Astrocyte of the hippocampus (primary cell): ENCODE measurements around the gene XCL2.
"Not testable (repeated sequence)": the region's sequence is repeated elsewhere in the genome, so short reads cannot be mapped to it uniquely, and the experiment has no call there.

Experiments used
- DNase-seq: peaks from one replicate; pipeline ENCODE4 v3.0.0; 2011; ENCODE audit warnings: low read depth, low spot score

The XCL2 gene, protein sequence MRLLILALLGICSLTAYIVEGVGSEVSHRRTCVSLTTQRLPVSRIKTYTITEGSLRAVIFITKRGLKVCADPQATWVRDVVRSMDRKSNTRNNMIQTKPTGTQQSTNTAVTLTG

DNA sequence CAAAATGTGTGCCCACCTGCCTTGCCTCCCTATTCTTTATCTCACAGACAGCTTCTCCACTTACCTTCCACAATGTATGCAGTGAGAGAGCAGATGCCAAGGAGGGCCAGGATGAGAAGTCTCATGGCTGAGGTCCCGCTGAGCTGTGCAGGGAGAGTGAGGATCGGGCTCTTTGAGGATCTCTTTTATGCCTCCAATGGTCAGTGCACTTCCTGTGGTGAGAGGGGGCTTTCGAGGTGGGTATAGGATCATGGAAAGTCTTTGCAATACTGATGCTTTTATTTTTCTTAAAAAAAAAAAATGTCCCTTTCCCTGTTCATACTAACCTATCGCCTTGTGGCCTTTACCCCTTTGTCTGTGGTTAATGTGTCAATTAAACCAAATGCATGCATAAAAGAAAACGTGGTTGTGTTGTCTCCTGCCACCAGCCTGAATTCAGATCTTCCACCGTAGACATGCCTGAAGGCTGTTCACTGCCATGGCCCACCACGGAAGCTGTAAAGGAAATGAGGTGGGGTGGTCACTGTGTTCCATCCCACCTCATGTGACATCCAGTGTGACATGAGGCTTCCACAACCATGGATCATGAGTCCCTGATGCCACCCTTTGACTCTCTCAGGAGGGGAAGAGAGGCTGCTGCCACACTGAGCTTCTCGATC is at the start of gene XCL2:
TSS of gene XCL2 (minus strand) at position 158 of the 659 bp plus-strand sequence. CDS start at position 125, 33 bp downstream.
- not testable (repeated sequence) for DNase-seq

DNA sequence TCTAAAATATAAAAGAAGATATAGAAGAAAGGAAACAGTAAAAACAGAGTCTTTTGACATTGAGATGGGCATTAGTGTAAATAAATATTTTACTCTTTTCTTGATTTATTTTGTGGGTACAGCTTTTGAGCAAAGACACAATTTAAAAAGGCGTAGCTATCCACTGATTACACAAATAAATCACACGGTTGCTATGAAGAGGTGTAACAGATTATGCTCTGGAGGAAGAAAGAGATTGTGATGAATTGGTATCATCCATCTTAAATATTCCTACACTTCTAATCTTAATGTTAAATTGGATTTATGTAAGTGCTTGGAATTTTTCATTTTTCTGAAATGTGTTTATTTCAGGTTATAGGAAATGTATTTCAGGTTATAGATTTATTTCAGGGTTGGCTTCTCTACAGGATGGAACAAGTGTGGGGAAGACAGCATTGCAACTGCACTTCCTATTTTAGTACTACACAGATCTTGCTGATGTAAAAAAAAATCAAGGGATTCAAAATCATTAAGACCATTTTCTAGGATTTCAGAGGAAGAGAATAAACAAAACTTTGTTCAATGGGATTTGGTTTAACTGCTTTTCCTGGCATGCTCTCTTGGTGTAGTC is 47.9 kb upstream of the XCL2 start:
- no peak for DNase-seq

DNA sequence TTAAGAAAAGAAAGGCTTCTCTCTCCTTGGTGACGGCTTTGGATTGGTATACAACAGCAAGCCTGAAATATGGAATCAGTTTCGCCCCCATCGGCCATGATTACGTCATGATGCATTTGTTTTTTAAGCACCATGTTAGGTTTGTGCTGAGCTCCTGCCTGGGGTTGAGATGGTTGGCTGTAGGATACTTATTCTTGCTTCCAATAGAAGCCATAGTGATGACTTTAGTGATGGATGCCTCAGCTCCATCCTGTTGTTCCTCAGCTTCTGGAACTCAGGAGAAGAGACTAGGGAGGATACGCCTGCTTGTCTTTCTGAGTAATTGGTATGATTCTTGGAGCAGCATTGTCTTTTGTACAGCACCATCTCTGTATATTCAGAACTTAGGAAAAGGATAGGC is 47.3 kb upstream of the XCL2 start:
- no peak for DNase-seq

DNA sequence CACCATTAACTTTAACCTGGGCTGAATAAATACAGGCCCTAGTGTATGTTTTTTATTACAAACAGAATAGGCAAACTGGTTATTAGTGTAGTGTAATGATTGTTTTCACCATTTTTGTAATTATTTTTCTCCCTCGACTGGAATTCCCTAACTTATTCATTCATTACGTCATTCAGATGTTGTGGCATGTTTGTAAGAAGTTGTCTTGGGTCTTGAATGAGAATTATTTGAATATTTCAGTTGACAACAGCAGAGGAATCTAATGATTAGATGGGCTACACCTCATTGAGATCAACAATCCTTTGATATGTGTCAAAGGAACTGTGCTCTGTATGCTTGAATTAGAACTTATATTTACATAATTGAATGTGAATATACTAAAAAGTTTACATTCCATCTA is 45.4 kb upstream of the XCL2 start:
- DNase-seq, result no peak

DNA sequence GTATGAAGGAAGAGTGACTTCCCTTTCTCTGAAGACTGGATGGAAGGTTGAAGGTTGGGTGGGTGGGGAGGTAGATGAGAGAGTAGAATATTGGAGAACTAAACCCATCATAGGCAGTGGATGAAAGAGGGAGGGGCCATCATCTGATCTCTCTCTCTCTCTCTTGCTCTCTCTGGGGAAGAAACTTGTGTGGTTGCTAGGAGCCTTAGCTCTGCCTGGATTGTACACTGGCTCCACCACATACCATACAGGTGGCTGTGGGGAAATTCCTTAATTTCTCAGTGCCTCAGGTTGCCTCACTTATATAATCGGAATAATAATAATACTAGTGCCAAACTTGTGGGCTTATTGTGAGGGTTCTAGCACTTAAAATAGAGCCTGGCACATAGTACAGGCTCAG is 42.1 kb upstream of the XCL2 start:
- DNase-seq, result no peak

DNA sequence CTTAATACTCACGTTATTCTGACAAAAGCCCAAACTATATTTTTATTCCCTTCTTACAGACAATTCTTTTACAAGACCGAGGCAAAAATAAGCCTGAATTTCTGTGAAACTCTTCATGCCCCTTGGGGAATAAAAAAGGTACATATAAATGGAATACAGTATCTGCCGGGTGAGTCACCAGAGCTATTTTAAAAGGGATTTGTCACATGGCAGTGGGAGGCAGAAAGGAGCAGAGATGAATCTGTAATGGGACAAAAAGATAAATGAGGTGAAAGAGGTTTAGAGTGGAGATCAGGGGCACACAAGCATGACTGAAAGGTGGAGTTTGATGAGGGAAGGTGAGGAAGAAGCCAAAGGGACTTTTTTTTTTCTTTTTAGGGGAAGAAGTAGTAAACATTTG is 41.4 kb upstream of the XCL2 start:
- DNase-seq, result peak; percentile 62

DNA sequence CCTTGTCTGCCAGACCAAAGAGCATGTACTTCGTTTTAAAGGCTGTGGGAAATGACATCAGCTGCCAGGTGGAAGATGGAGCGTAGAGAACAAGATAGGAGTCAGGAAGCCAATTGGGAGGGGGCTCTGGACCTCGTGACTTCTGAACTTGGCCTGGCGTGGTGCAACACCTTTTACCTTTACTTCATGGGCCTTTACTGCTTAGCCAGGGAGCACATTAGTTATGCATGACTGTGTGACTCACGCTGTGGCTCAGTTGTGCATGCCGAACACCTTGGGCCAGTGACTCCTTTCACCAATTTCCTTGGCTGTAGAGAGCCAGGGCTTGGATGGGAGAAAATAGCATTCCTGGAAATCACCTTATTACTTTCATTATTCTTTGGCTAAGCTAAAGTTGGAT is 39.8 kb upstream of the XCL2 start:
- peak; percentile 69 for DNase-seq

DNA sequence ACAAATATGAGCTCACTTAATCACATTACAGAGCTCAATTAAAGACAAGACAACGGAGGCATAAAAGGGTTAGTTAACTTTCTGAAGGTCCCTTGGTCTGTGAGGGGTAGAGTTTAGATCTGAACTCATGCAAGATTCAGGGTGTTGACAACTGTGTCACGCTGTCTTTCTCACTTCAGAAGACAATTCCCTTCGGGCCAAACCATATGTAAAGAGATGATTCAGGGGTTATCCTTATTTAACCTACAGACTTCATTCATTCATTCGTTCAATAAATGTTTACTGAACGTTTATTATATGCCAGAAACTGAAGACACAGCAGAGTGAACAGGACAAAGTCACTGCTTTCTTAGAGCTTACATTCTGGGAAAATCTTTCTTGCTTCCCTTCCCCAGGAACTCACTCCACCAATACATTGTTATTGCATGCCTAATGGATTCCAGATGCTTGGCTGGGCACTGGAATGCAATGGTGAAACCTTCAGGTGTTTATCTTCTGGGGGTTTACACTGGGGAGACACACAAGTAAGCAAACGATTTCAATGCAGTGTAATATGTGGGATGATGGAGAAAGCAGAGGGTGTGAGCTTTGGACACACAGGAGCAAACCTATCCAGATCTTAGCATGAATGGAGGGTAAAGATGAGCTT is 39.0 kb upstream of the XCL2 start:
- DNase-seq, result peak; percentile 43

DNA sequence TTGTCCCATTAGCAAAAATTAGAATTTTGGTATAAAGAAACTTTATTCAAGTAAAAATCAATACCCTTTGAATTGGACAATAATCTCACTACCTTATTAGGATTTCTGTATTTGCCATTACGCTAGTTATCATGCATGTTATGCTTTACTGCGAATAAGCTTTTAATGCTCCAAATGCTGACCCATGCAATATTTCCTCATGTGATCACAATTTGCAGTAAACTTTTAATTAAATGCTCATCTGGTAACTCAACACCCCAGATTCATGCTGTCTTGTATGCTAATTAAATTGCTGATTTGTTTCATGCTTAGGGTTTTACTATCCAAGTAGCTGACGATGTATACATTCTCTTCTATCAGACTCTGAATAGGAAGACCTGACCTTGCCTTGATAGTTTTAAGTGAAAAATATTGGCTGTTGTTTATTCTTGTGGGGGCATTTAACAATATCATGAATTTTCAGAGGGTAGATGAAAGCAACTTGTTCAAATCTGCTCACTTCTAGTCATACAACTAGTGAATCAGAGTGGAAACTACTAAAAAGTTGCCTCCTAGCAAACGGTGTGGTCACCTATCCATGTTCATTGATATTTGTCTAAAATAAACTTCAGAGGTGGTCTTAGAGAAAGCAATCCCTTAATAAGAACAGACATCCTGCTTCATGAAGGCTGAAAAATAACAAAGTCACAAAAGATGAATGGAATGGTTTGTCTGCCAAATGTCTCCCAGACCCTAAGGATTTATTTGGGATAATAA is 38.2 kb upstream of the XCL2 start:
- no peak for DNase-seq

DNA sequence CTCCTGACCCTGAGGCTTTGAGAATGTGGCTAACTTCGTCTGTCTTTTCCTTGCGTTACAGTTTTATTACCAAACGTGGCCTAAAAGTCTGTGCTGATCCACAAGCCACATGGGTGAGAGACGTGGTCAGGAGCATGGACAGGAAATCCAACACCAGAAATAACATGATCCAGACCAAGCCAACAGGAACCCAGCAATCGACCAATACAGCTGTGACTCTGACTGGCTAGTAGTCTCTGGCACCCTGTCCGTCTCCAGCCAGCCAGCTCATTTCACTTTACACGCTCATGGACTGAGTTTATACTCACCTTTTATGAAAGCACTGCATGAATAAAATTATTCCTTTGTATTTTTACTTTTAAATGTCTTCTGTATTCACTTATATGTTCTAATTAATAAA is 37.2 kb upstream of the XCL2 start:
- DNase-seq, result not testable (repeated sequence)

DNA sequence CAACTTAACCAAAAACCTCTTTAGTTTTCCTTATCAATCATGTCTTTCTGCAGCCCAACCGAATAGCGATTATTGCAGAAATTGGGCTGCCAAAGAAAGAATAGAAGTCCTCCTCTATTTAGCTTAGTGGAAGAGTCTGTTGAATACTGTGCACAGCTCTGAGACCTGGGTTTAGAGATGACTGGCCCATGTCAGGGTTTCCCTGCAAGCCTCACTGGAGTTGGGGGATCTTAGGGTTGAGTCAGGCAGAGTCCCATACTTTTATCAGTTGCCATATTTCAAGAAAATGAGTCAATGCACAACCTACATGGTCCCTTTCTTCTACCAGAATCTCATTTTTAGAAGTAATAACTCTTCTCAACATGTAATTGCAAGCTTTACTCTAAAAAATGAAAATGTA is 36.5 kb upstream of the XCL2 start:
- DNase-seq, result not testable (repeated sequence)

DNA sequence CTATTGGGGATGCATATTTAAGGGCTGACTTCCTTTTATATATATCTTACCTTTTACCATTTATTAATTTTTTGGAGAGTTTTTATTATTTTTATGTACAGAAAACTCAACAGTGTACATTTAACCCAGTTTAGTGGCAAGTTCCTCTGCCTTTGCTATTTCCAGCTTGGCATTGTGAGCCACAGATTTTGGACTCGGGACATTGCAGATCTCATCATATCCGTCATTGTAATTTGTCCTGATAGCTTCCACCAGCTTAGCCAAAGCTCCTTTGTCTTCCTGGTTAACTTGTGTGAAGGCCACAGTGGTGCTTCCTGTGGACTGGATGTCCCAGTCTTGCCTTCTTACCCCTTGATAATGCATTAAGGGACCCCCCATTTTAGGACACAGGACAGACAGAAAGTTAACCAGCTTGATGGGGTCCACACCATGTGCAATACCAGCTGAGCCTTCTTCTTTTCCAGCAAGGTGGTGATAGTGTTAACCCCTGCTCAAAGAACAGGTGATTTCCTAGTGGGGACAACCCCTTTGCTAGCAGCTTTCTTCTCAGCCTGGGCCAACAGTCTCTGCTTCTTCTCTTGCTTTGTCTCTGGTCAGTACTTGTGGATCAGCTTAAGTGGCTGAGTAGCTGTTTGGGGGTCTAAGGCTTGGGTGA is 34.9 kb upstream of the XCL2 start:
- not testable (repeated sequence) for DNase-seq

DNA sequence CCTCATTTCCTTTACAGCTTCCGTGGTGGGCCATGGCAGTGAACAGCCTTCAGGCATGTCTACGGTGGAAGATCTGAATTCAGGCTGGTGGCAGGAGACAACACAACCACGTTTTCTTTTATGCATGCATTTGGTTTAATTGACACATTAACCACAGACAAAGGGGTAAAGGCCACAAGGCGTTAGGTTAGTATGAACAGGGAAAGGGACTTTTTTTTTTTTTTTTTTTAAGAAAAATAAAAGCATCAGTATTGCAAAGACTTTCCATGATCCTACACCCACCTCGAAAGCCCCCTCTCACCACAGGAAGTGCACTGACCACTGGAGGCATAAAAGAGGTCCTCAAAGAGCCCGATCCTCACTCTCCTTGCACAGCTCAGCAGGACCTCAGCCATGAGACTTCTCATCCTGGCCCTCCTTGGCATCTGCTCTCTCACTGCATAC is 32.5 kb upstream of the XCL2 start, which contains the start of gene XCL1:
TSS of gene XCL1 (plus strand) at position 361 of the 444 bp plus-strand sequence. CDS start at position 394, 33 bp downstream.
- not testable (repeated sequence) for DNase-seq

DNA sequence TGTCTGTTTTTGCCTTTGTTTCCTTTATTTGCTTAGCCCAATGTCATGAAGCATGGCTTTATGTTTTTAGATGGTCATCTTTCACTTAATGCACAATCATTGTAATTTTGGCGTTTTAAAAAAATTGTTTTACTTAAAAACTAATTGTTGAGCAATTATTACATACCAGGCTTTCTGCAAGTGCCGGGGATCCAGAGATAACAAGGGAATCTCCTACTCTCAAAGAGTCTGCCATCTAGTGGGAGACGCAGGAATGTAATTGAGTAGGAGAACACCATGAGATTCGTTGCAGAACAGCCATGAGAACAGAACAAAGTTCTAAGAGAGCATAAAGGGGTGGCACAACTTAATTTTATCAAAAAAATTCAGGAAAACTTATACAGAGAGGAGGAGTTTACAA is 30.4 kb upstream of the XCL2 start:
- DNase-seq, result peak; percentile 44

DNA sequence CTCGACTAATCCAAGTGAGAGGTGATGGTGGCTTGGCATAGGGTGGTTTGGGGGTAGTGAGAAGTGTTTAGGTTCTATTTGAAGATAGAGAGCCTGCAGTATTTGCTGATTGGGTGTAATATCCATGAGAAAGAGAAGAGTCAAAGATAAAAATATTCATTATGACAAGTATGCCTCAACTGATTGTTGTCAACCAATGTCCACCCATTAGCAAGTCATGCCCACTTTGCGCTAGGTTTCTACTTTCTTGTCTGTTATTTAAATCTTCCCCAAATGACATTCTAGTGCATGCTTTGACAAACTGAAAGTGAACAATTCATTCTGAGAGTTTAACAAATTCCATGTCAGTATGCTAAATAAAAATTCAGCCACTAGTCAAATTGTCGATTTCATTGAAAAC is 28.8 kb upstream of the XCL2 start:
- DNase-seq, result no peak

DNA sequence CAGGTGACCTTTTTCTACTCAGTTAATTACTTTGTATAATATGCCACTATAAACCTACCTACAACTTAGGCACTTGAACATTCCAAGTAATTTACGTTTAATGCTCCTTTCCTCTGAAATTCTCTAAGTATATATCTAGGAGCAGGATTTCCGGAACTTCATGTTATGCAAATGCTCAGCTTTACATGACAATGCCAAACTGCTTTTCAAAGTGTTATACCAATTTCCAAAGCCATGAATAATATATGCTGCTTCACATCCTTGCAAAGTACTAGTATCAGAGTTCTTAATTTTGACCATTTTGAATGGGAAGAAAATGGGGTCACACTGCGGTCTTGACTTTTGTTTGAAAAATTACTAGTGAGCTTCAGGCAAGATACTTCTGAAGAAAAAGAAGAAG is 26.9 kb upstream of the XCL2 start:
- no peak for DNase-seq

DNA sequence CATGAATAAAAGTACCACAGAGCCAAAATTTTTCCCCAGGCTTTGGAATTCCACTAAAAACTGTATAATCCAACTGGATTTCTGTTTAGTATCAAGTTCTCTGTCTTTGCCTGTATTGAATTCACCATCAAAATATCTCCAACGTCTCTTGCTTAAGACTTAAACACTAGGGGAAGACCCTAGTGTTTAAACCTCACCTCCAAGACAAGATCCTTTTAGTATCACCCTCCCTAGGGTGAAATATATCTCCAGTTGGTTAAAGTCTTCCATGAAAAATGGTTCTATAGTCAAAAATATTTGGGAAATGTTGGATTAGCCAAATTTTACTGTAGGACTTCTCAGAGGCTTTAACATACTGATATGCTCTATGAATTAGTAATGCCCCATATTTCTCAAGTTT is 24.5 kb upstream of the XCL2 start:
- no peak for DNase-seq

DNA sequence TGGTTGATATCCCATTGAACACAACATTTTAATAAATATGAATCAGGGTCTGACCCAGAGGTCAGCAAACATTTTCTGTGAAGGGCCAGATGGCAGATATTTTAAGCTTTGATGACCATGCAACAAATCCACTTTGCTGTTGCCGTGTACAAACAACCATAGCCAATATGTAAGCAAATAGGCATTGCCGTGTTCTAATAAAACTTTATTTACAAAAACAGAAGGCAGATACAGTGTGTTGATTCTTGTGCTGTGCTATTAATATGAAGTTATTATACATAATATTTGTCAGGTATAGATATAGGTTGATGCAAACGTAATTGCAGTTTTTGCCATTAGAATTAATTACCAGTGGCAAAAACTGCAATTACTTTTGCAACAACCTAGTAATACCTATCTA is 23.8 kb upstream of the XCL2 start:
- DNase-seq, result no peak

DNA sequence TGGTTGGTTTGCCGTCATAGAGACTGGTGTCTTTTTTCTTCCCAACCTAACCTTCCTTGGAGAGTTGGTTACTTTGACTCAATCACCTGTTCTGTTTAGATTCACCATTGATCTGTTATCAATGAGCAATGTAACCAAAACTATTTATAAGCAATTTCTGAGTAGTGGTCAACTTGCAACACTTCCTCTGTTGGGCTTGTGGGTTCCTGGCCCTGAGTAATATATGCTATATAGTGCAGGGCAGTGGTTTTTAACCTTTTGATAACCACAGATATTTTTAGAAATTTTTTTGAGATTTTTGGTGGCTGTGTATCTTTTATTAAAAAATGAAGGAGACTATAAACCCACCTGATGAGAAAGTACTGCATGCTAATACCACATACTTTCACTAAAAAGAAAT is 23.2 kb upstream of the XCL2 start:
- no peak for DNase-seq

DNA sequence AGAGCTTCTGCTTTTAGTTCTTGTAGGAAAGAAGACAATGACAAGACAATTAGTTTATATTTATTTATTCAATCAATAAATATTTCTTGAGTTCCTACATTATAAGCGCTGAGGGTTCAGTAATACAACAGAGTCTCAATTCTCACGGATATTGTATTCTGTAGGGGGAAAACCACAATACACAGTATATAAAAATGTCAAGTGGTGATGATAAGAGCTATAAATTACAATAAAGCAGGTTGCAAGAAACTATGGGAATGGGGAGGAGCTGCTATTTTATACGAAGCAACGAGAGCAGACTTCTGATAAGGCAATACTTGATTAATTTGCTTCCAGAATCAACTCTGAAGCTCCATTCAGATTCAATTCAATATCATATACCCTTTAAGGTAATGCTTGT is 22.0 kb upstream of the XCL2 start:
- DNase-seq, result no peak

DNA sequence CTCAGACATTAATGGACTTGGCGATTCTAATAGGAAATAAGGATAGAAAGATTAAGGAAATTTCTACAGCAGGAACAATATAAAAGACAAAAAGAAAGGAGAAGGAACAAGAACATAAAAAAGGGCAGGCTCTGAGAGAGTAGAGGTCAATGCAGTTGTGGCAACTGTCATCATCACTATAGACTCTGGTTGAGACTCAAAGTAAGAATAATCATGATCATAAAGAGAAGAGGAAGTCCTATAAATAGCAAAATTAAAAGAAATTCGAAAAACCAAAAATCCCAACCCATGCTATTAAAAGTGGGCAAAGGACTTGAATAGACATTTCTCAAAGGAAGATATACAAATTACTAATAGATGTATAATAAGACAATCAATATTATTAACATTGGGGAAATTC is 18.2 kb upstream of the XCL2 start:
- no peak for DNase-seq
